ENCODE results near the gene PLN.

PLN gene

DNA sequence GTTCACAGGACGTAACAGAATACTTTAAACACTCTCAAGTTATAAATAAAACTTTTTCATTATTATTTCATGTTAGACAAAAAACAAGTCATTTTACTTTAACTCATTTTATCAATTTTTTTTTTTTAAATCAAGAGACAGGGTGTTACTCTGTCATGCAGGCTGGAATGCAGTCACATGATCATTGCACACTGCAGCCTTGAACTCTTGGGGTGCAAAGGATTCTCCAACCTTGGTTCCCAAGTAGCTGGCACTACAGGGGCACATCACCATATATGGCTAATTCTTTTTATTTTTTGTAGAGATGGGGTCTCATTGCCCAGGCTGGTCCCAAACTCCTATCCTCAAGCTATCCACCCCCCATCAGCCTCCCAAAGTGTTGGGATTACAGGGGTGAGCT is 14.2 kb downstream of the PLN start:
- Histone ChIP-seq H3K4me1 (ENCODE audit: insufficient read depth, low read length) (peaks cover 4% of the 10 kb centered on the region), H3K36me3 (ENCODE audit: insufficient read depth, low read length) (peaks cover 4% of the 10 kb centered on the region), H3K27ac (ENCODE audit: low read depth, low read length) (no peak overlapping the region)

DNA sequence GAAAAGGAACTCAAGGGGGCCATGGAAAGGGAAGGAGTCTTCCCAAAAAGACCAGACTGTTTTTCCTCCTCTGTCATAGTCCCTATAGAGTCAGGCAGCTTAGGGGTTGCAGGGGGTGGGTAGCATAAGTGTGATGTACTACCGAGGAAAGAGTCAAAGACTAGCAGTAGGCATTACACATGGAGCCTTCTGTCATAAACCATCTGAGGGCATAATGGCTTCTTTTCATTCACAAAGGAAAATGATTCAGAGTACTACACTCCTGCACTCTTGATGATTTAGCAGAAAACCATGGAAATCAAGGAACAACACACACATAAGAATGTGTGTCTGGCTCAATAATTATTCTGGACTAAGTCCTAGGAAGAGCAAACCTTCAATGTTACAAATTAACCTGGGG is 14.9 kb downstream of the PLN start:
- Histone ChIP-seq H3K27me3 (ENCODE audit: control insufficient read depth in 1 of 2, insufficient read depth in 2 of 2, low read length in 2 of 2) (no peaks in the 10 kb centered on the region), H3K4me3 (ENCODE audit: low read depth in 1 of 2, low read length in 2 of 2) (no peak overlapping the region), H3K9ac (ENCODE audit: low read length) (no peak overlapping the region), H3K27ac (ENCODE audit: low read depth, low read length) (no peak overlapping the region), H3K36me3 (ENCODE audit: insufficient read depth, low read length) (peaks cover 4% of the 10 kb centered on the region), H3K4me1 (ENCODE audit: insufficient read depth, low read length) (no peaks in the 10 kb centered on the region), H3K9me3 (ENCODE audit: low read length) (no peaks in the 10 kb centered on the region)

More for the DNA sequence above, 14.2 kb downstream of the PLN start:
- Histone ChIP-seq H3K9me3 (ENCODE audit: low read length) (no peaks in the 10 kb centered on the region), H3K27me3 (ENCODE audit: control insufficient read depth in 1 of 2, insufficient read depth in 2 of 2, low read length in 2 of 2) (no peaks in the 10 kb centered on the region), H3K4me3 (ENCODE audit: low read depth in 1 of 2, low read length in 2 of 2) (no peak overlapping the region), H3K9ac (ENCODE audit: low read length) (no peak overlapping the region)

DNA sequence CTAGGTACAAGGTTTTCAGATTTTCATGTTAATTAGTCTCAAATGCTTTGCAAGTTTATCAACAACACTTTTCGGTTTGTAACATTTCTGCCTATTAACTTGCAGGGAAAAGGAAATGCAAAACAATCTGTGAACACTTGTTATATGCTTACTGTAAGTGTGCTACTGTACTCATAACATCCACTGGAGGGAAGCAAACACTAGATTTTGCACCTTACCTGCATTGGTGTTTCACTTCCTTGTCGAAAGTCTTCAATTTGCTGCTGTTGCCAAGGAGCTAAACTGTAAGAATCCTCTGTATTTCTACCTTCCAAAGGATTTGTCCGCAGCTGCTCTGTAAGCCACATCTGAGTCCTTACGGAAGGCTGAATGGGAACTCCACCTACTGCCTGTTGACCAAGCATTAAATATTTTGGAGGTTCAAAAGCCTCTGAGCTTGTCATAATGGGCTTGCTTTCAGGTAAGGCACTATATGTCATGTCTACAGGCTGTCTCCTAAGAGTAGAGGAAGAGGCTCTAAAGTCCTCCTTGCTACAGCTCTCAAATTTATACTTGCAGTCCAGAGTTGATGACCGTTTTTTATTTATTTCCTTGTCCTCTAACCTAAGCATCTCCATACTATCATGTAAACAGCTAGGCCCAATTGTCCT is 17.3 kb downstream of the PLN start:
- Histone ChIP-seq H3K27ac (ENCODE audit: low read depth, low read length) (no peak overlapping the region), H3K36me3 (ENCODE audit: insufficient read depth, low read length) (peaks cover 4% of the 10 kb centered on the region), H3K4me3 (ENCODE audit: low read depth in 1 of 2, low read length in 2 of 2) (no peak overlapping the region), H3K27me3 (ENCODE audit: control insufficient read depth in 1 of 2, insufficient read depth in 2 of 2, low read length in 2 of 2) (no peaks in the 10 kb centered on the region), H3K9ac (ENCODE audit: low read length) (no peak overlapping the region), H3K4me1 (ENCODE audit: insufficient read depth, low read length) (no peaks in the 10 kb centered on the region), H3K9me3 (ENCODE audit: low read length) (no peaks in the 10 kb centered on the region)

DNA sequence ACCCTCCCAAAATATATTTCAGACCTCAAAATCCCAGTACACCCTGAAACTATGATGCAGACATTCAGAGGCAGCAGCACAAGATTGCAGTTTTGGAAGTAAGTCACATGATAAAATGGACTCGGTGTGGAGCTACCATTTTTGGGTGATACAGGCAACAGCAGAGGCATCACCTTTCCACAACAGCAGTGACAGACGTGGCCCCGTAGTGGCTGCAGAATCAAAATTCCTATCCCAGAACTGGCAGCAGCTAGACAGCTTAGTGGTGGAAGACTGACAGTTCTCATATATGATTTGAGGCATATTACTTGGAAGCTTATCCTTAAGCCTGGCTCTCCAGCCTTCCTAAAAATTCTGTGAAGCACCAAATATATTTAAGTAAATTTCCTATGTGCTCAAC is 19.9 kb downstream of the PLN start:
- no peaks in the 10 kb centered on the region for H3K27me3 ChIP-seq (ENCODE audit: control insufficient read depth in 1 of 2, insufficient read depth in 2 of 2, low read length in 2 of 2)
- H3K9me3 ChIP-seq (ENCODE audit: low read length), result no peaks in the 10 kb centered on the region
- H3K9ac ChIP-seq (ENCODE audit: low read length), result no peak overlapping the region
- H3K4me3 ChIP-seq (ENCODE audit: low read depth in 1 of 2, low read length in 2 of 2), result no peak overlapping the region
- no peaks in the 10 kb centered on the region for H3K36me3 ChIP-seq (ENCODE audit: insufficient read depth, low read length)
- H3K27ac ChIP-seq (ENCODE audit: low read depth, low read length), result no peak overlapping the region
- no peaks in the 10 kb centered on the region for H3K4me1 ChIP-seq (ENCODE audit: insufficient read depth, low read length)

DNA sequence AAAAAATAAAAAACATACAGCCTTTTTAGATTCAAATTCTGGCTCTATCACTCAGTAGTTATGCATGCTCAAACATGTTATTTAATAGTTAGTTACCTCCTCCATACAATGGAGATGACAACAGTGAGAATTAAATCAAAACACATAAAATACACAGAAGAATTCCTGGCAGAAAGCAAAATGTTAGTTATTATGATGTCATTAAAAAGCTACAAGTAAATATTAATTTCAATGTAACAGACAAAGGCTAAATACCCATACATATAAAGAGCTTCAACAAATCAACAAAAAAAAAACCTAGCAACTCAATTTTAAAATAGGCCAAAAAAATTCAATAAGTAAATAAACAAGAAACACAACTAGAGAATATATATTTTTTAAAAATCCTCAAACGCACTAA is 21.4 kb downstream of the PLN start:
- H3K9me3 ChIP-seq (ENCODE audit: low read length), result peaks cover 7% of the 10 kb centered on the region
- H3K36me3 ChIP-seq (ENCODE audit: insufficient read depth, low read length), result peaks cover 7% of the 10 kb centered on the region
- no peak overlapping the region for H3K27ac ChIP-seq (ENCODE audit: low read depth, low read length)
- H3K9ac ChIP-seq (ENCODE audit: low read length), result no peak overlapping the region
- H3K4me3 ChIP-seq (ENCODE audit: low read depth in 1 of 2, low read length in 2 of 2), result no peak overlapping the region
- no peaks in the 10 kb centered on the region for H3K27me3 ChIP-seq (ENCODE audit: control insufficient read depth in 1 of 2, insufficient read depth in 2 of 2, low read length in 2 of 2)
- H3K4me1 ChIP-seq (ENCODE audit: insufficient read depth, low read length), result no peaks in the 10 kb centered on the region

DNA sequence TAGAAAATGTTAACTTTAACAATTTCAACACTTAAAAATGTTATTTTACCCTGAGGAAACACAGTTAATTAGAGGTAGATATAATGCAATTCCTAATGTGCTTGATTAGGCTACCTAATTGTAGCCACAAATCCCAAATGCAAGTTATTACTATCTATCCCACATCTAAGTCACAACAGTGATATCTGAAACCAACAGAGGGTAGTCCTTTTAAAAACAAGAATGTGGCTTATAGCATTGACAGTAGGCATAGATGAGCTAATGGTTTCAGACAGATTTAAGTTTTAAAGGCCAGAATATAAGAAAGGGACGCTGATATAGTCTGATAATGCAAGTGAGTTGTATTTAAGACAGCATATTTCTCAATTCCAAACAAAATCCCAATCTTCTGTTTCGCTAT is 23.0 kb downstream of the PLN start:
- H3K27me3 ChIP-seq (ENCODE audit: control insufficient read depth in 1 of 2, insufficient read depth in 2 of 2, low read length in 2 of 2), result no peaks in the 10 kb centered on the region
- H3K9me3 ChIP-seq (ENCODE audit: low read length), result peaks cover 10% of the 10 kb centered on the region
- no peak overlapping the region for H3K9ac ChIP-seq (ENCODE audit: low read length)
- no peak overlapping the region for H3K27ac ChIP-seq (ENCODE audit: low read depth, low read length)
- peaks cover 9% of the 10 kb centered on the region for H3K36me3 ChIP-seq (ENCODE audit: insufficient read depth, low read length)
- no peaks in the 10 kb centered on the region for H3K4me1 ChIP-seq (ENCODE audit: insufficient read depth, low read length)
- H3K4me3 ChIP-seq (ENCODE audit: low read depth in 1 of 2, low read length in 2 of 2), result no peak overlapping the region

DNA sequence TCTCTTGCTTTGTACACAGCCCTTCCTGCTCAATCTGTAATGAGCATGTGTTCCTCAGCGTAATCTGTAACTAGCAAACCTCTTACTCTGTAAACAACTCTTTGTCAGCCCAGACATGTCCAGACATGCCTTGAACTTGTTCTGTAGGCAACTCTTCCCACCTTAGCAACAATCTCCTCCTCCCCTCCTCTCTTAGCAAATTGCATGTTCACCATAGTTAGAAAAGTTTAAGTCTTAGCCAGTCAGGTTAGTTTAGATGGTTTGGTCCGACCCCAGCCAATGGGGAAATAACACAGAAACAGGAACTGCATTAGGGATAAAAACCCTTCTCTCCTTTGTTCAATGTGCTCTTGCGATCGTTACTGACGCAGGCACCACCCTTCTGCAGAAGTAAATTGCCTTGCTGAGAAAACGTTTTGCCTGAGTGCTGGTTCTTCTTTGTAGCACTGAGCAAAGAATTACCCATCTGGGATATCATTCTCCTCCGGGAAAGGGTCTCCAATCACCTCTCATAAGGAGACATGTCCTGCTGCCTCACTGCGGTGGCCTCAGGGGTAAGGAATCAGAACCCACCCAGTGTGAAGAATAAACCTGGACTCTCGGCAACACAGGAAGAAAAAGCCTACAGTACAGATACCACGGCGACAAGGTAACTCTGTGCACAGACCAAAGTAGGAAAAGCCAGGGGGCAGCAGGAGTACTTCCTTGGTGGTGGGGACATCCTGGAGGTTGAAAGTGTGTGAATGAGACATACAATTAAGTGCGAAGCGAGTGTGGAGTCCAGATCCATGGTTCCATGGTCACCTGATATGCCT is 26.2 kb downstream of the PLN start:
- Histone ChIP-seq H3K27ac (ENCODE audit: low read depth, low read length) (no peak overlapping the region), H3K4me3 (ENCODE audit: low read depth in 1 of 2, low read length in 2 of 2) (peak overlapping the region in 1 of 2 donors; percentile 13), H3K9ac (ENCODE audit: low read length) (no peak overlapping the region), H3K36me3 (ENCODE audit: insufficient read depth, low read length) (peaks cover 9% of the 10 kb centered on the region), H3K27me3 (ENCODE audit: control insufficient read depth in 1 of 2, insufficient read depth in 2 of 2, low read length in 2 of 2) (no peaks in the 10 kb centered on the region), H3K4me1 (ENCODE audit: insufficient read depth, low read length) (no peaks in the 10 kb centered on the region), H3K9me3 (ENCODE audit: low read length) (peaks cover 10% of the 10 kb centered on the region)

DNA sequence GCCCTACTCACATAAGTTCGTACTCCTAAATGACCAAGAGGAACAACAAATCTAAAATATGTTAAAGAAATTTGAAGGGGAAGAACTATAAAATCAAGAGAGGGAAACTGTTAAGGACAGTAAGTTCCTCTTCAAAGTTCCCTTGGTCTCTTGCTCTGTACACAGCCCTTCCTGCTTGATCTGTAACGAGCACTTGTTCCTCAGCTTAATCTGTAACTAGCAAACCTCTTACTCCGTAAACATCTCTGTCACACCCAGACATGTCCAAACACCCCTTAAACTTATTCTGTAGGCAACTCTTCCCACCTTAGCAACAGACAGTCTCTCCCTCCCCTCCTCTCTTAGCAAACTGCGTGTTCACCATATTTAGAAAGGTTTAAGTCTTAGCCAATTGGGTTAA is 29.9 kb downstream of the PLN start:
- H3K27me3 ChIP-seq (ENCODE audit: control insufficient read depth in 1 of 2, insufficient read depth in 2 of 2, low read length in 2 of 2), result no peaks in the 10 kb centered on the region
- H3K27ac ChIP-seq (ENCODE audit: low read depth, low read length), result no peak overlapping the region
- H3K9me3 ChIP-seq (ENCODE audit: low read length), result peaks cover 10% of the 10 kb centered on the region
- peaks cover 9% of the 10 kb centered on the region for H3K36me3 ChIP-seq (ENCODE audit: insufficient read depth, low read length)
- H3K9ac ChIP-seq (ENCODE audit: low read length), result no peak overlapping the region
- H3K4me1 ChIP-seq (ENCODE audit: insufficient read depth, low read length), result peaks cover 9% of the 10 kb centered on the region
- H3K4me3 ChIP-seq (ENCODE audit: low read depth in 1 of 2, low read length in 2 of 2), result no peak overlapping the region

DNA sequence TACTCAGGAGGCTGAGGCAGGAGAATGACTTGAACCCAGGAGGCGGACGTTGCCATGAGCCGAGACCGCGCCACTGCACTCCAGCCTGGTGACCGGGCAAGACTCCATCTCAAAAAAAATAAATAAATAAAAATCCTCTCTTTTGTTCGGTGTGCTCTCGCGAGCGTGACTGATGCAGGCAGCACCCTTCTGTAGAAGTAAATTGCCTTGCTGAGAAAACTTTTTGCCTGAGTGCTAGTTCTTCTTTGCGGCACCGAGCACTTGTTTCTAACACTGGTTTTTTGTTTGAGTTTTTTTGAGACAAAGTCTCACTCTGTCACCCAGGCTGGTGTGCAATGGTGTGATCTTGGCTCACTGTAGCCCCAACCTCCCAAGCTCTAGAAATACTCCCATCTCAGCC is 30.5 kb downstream of the PLN start:
- peaks cover 10% of the 10 kb centered on the region for H3K9me3 ChIP-seq (ENCODE audit: low read length)
- no peak overlapping the region for H3K27ac ChIP-seq (ENCODE audit: low read depth, low read length)
- H3K4me3 ChIP-seq (ENCODE audit: low read depth in 1 of 2, low read length in 2 of 2), result no peak overlapping the region
- H3K36me3 ChIP-seq (ENCODE audit: insufficient read depth, low read length), result peaks cover 9% of the 10 kb centered on the region
- no peaks in the 10 kb centered on the region for H3K27me3 ChIP-seq (ENCODE audit: control insufficient read depth in 1 of 2, insufficient read depth in 2 of 2, low read length in 2 of 2)
- H3K4me1 ChIP-seq (ENCODE audit: insufficient read depth, low read length), result peaks cover 9% of the 10 kb centered on the region
- no peak overlapping the region for H3K9ac ChIP-seq (ENCODE audit: low read length)

DNA sequence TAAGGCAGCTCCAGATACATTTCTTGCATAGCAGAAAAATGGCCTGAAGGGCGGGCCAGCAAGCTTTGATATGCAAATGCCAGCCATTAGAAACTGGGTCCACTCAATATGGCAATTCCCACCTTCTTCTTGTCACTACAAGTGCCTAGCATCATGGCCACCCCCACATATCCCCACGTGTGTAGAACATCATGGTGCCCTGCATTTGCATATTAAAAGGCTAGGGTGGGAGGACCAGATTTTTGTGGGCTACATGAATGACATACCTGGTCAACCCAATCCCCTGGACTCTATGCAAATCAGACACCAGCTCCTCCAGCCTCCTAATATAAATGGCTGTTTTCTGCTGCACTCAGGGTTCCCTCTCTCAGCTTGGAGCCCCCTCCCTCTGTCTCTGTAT is 31.7 kb downstream of the PLN start:
- Histone ChIP-seq H3K27ac (ENCODE audit: low read depth, low read length) (no peak overlapping the region), H3K27me3 (ENCODE audit: control insufficient read depth in 1 of 2, insufficient read depth in 2 of 2, low read length in 2 of 2) (no peaks in the 10 kb centered on the region), H3K9me3 (ENCODE audit: low read length) (peaks cover under 1% of the 10 kb centered on the region), H3K9ac (ENCODE audit: low read length) (no peak overlapping the region), H3K4me1 (ENCODE audit: insufficient read depth, low read length) (peaks cover 9% of the 10 kb centered on the region), H3K4me3 (ENCODE audit: low read depth in 1 of 2, low read length in 2 of 2) (no peak overlapping the region), H3K36me3 (ENCODE audit: insufficient read depth, low read length) (no peaks in the 10 kb centered on the region)

DNA sequence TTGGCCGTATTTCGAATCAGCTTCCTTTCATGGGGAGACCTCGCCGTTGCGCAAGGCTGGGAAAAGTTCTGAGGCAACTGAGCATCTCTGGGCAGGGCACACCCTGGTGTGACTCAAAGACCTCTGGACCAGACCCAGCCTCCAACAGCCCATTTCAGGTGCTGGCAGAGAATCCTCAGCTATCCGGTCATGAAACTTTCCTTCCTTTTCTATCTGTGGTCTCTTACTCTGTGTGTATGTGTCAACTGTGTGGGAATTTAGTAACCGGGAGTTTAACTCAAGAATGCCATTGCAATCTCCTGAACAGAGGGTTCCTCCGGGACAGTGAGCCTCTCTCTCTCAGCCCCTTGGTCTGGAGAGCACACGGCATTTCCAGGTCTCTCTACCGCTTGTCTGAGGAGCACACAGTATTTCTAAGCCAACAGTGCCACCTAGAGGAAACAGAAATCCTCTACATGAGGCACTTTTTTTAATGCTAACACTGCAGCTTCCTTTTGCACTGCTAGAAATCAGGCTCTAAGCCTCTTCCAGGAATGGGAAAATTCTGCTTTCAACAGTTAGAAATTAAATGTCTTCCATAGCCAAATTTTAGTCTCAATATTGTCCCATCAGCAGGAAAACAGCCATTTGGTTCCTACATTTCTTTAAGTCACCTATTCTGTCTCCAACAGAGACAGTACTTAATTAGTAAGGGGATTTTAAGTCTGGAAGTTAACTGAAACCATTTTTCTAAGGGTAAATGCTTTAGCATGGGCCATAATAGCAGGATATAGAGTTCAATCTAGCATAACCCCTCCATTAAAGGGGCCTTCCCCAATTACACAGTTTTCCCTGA is 32.7 kb downstream of the PLN start:
- no peaks in the 10 kb centered on the region for H3K27me3 ChIP-seq (ENCODE audit: control insufficient read depth in 1 of 2, insufficient read depth in 2 of 2, low read length in 2 of 2)
- no peak overlapping the region for H3K9ac ChIP-seq (ENCODE audit: low read length)
- no peaks in the 10 kb centered on the region for H3K36me3 ChIP-seq (ENCODE audit: insufficient read depth, low read length)
- no peak overlapping the region for H3K27ac ChIP-seq (ENCODE audit: low read depth, low read length)
- H3K4me1 ChIP-seq (ENCODE audit: insufficient read depth, low read length), result peaks cover 9% of the 10 kb centered on the region
- H3K9me3 ChIP-seq (ENCODE audit: low read length), result no peaks in the 10 kb centered on the region
- H3K4me3 ChIP-seq (ENCODE audit: low read depth in 1 of 2, low read length in 2 of 2), result no peak overlapping the region
